Naive thymus-derived CD8-positive, alpha-beta T cell (primary cell): ENCODE measurements around the gene ADAMTS2. TPM values are rescaled to one million over a fixed set of nuclear protein-coding genes. Genes with fewer than 3 reads are reported as not detected.

Experiments used
- ATAC-seq, 2 donors: fragments of 150-1000 bp; cut with Tn5 transposase in 1 of 2; sonication (Bioruptor Pico), chemical (Tn5 transposase) in 1 of 2; 1 replicate in 1 of 2; 2 replicates in 1 of 2; pipeline ENCODE4 v1.10.0; 2021; ENCODE audit warnings: mild to moderate bottlenecking in 2 of 2, moderate library complexity in 2 of 2
- POLR2A ChIA-PET: fragments of 350-600 bp; sonication (Branson Sonifier 250); formaldehyde crosslinking; loops from one replicate; lab custom pipeline; 2021; ENCODE audit warnings: antibody characterized with exemption; lab: Charles Lee
- DNase-seq, 10 donors: peaks; one replicate each; pipeline versions ENCODE4 v3.0.0 to v3.0.0-alpha.2; 2020 to 2022
- H3K27ac Mint-ChIP-seq, 10 donors: one replicate each; pipeline ENCODE4 v1.8.0; 2020 to 2022; ENCODE audit warnings: mild to moderate bottlenecking in 10 of 10, mixed read lengths in 10 of 10, moderate library complexity in 4 of 10, inconsistent platforms in 1 of 10
- H3K27me3 Mint-ChIP-seq, 5 donors: one replicate each; pipeline ENCODE4 v1.8.0; 2021 to 2022; ENCODE audit warnings: mixed read lengths in 5 of 5
- H3K36me3 Mint-ChIP-seq, 3 donors: one replicate each; pipeline ENCODE4 v1.8.0; 2020 to 2022; ENCODE audit warnings: mixed read lengths in 3 of 3, mild to moderate bottlenecking in 2 of 3, inconsistent platforms in 1 of 3
- H3K4me1 Mint-ChIP-seq, 4 donors: one replicate each; pipeline ENCODE4 v1.8.0; 2021 to 2022; ENCODE audit warnings: mixed read lengths in 4 of 4
- H3K4me3 Mint-ChIP-seq, 10 donors: one replicate each; pipeline ENCODE4 v1.8.0; 2020 to 2022; ENCODE audit warnings: mild to moderate bottlenecking in 10 of 10, mixed read lengths in 10 of 10, moderate library complexity in 6 of 10, inconsistent platforms in 1 of 10
- H3K9me3 Mint-ChIP-seq, 9 donors: one replicate each; pipeline ENCODE4 v1.8.0; 2020 to 2022; ENCODE audit warnings: mixed read lengths in 9 of 9, mild to moderate bottlenecking in 3 of 9, inconsistent platforms in 1 of 9, moderate library complexity in 1 of 9
- polyA plus RNA-seq, 3 donors: library from polyadenylated mRNA; unstranded; fragments of 300-500 nt; fragmentation: Illumina TruSeq; gene quantifications; one replicate each; pipeline ENCODE4 v1.2.3, GENCODE V29; 2021
- total RNA-seq, 8 experiments: library from RNA in 2 of 8; stranded (reverse) in 2 of 8; gene quantifications; one replicate each; pipeline ENCODE4 v1.2.3 and lab custom pipeline; 2021 to 2026

The ADAMTS2 gene
- total and polyA plus RNA-seq, 5 experiments from 2014 or later, result 0.02 TPM; not detected in 4

GRCh38 chr5:179242676-179243075, 102.6 kb downstream of the ADAMTS2 start:
- Mint-ChIP-seq H3K9me3 (peaks cover 2 to 39% (median 16%) of the 10 kb centered on the region in 9 donors), H3K4me1 (no peaks in the 10 kb centered on the region), H3K36me3 (peaks cover 0 to 17% (median 3%) of the 10 kb centered on the region in 3 donors), H3K4me3 (no peak overlapping the region), H3K27me3 (peaks cover 4 to 56% (median 35%) of the 10 kb centered on the region in 5 donors), H3K27ac (peak overlapping the region in 1 of 10 donors; percentile 27)
- peak in 1 of 10 donors; percentile 8 for DNase-seq
- POLR2A ChIA-PET, result no interaction called here
- ATAC-seq, result no peak

GRCh38 chr5:179241764-179242370, 103.4 kb downstream of the ADAMTS2 start:
- no peak for ATAC-seq
- Mint-ChIP-seq H3K27ac (no peak overlapping the region), H3K9me3 (peaks cover 0 to 36% (median 10%) of the 10 kb centered on the region in 9 donors), H3K4me1 (no peaks in the 10 kb centered on the region), H3K36me3 (peaks cover 0 to 9% (median 0%) of the 10 kb centered on the region in 3 donors), H3K27me3 (peaks cover 7 to 60% (median 36%) of the 10 kb centered on the region in 5 donors), H3K4me3 (no peak overlapping the region)
- DNase-seq, result peak in 2 of 10 donors; percentile 8 to 23
- POLR2A ChIA-PET, result no interaction called here

GRCh38 chr5:179241175-179241574, 104.1 kb downstream of the ADAMTS2 start:
- H3K27ac Mint-ChIP-seq, result no peak overlapping the region
- no peak for ATAC-seq
- peaks cover 0 to 2% (median 0%) of the 10 kb centered on the region in 3 donors for H3K36me3 Mint-ChIP-seq
- DNase-seq, result peak in 1 of 10 donors; percentile 22
- peaks cover 7 to 60% (median 36%) of the 10 kb centered on the region in 5 donors for H3K27me3 Mint-ChIP-seq
- H3K4me3 Mint-ChIP-seq, result no peak overlapping the region
- peaks cover 0 to 35% (median 7%) of the 10 kb centered on the region in 9 donors for H3K9me3 Mint-ChIP-seq
- POLR2A ChIA-PET, result no interaction called here
- H3K4me1 Mint-ChIP-seq, result no peaks in the 10 kb centered on the region

- no peaks in the 10 kb centered on the region for H3K36me3 Mint-ChIP-seq
- POLR2A ChIA-PET, result no interaction called here
- no peak overlapping the region for H3K4me3 Mint-ChIP-seq
- ATAC-seq (no peak), DNase-seq (peak in 2 of 10 donors; percentile 1 to 55)
- no peaks in the 10 kb centered on the region for H3K4me1 Mint-ChIP-seq
- no peak overlapping the region for H3K27ac Mint-ChIP-seq
- H3K9me3 Mint-ChIP-seq, result peaks cover 0 to 31% (median 9%) of the 10 kb centered on the region in 9 donors
- H3K27me3 Mint-ChIP-seq, result peaks cover 7 to 60% (median 36%) of the 10 kb centered on the region in 5 donors
Observed at GRCh38 chr5:179240561-179240960, 104.7 kb downstream of the ADAMTS2 start.

GRCh38 chr5:179239256-179240135, 105.8 kb downstream of the ADAMTS2 start:
- POLR2A ChIA-PET, result no interaction called here
- H3K4me1 Mint-ChIP-seq, result no peaks in the 10 kb centered on the region
- DNase-seq (peak in 2 of 10 donors; percentile 12 to 28), ATAC-seq (no peak)
- H3K9me3 Mint-ChIP-seq, result peaks cover 0 to 23% (median 6%) of the 10 kb centered on the region in 9 donors
- H3K4me3 Mint-ChIP-seq, result no peak overlapping the region
- H3K36me3 Mint-ChIP-seq, result no peaks in the 10 kb centered on the region
- peak overlapping the region in 3 of 10 donors; percentile 35 to 51 (median 44) for H3K27ac Mint-ChIP-seq
- peaks cover 7 to 69% (median 42%) of the 10 kb centered on the region in 5 donors for H3K27me3 Mint-ChIP-seq

GRCh38 chr5:179238628-179238970, 106.7 kb downstream of the ADAMTS2 start:
- Mint-ChIP-seq H3K27ac (peak overlapping the region in 1 of 10 donors; percentile 44), H3K9me3 (peaks cover 0 to 16% (median 6%) of the 10 kb centered on the region in 9 donors), H3K4me1 (no peaks in the 10 kb centered on the region), H3K4me3 (no peak overlapping the region), H3K27me3 (peaks cover 7 to 66% (median 45%) of the 10 kb centered on the region in 5 donors), H3K36me3 (no peaks in the 10 kb centered on the region)
- peak in 2 of 10 donors; percentile 7 to 35 for DNase-seq
- POLR2A ChIA-PET, result no interaction called here
- no peak for ATAC-seq

GRCh38 chr5:179237770-179238627, 107.3 kb downstream of the ADAMTS2 start:
- Mint-ChIP-seq H3K27ac (no peak overlapping the region), H3K4me1 (no peaks in the 10 kb centered on the region), H3K36me3 (no peaks in the 10 kb centered on the region), H3K9me3 (peaks cover 0 to 16% (median 4%) of the 10 kb centered on the region in 9 donors), H3K27me3 (peaks cover 7 to 60% (median 45%) of the 10 kb centered on the region in 5 donors), H3K4me3 (no peak overlapping the region)
- ATAC-seq, result no peak
- DNase-seq, result peak in 2 of 10 donors; percentile 14 to 22
- POLR2A ChIA-PET, result no interaction called here

GRCh38 chr5:179235416-179236400, 109.6 kb downstream of the ADAMTS2 start:
- no peaks in the 10 kb centered on the region for H3K36me3 Mint-ChIP-seq
- peak overlapping the region in 1 of 10 donors; percentile 61 for H3K4me3 Mint-ChIP-seq
- H3K9me3 Mint-ChIP-seq, result peaks cover 0 to 16% (median 4%) of the 10 kb centered on the region in 9 donors
- H3K27ac Mint-ChIP-seq, result no peak overlapping the region
- ATAC-seq (no peak), DNase-seq (peak in 2 of 10 donors; percentile 10 to 40)
- no peaks in the 10 kb centered on the region for H3K4me1 Mint-ChIP-seq
- POLR2A ChIA-PET, result no interaction called here
- H3K27me3 Mint-ChIP-seq, result peaks cover 4 to 47% (median 37%) of the 10 kb centered on the region in 5 donors

GRCh38 chr5:179234563-179235135, 110.6 kb downstream of the ADAMTS2 start:
- H3K4me3 Mint-ChIP-seq, result no peak overlapping the region
- H3K27ac Mint-ChIP-seq, result no peak overlapping the region
- H3K9me3 Mint-ChIP-seq, result peaks cover 0 to 15% (median 4%) of the 10 kb centered on the region in 9 donors
- peak in 2 of 10 donors; percentile 1 to 48 for DNase-seq
- ATAC-seq, result no peak
- no peaks in the 10 kb centered on the region for H3K4me1 Mint-ChIP-seq
- H3K27me3 Mint-ChIP-seq, result peaks cover 2 to 37% (median 28%) of the 10 kb centered on the region in 5 donors
- POLR2A ChIA-PET, result no interaction called here
- H3K36me3 Mint-ChIP-seq, result no peaks in the 10 kb centered on the region

GRCh38 chr5:179233909-179234562, 111.2 kb downstream of the ADAMTS2 start:
- POLR2A ChIA-PET, result no interaction called here
- Mint-ChIP-seq H3K9me3 (peaks cover 0 to 15% (median 4%) of the 10 kb centered on the region in 9 donors), H3K36me3 (no peaks in the 10 kb centered on the region), H3K4me1 (no peaks in the 10 kb centered on the region), H3K27ac (no peak overlapping the region), H3K4me3 (no peak overlapping the region), H3K27me3 (peaks cover 2 to 31% (median 22%) of the 10 kb centered on the region in 5 donors)
- ATAC-seq (no peak), DNase-seq (peak in 2 of 10 donors; percentile 15 to 31)
